ENCODE data around the gene LRRC49.

GRCh38 chr15:70974004-70974832 lies 81.6 kb downstream of the LRRC49 start:
- TF ChIP-seq, protein P1, sequence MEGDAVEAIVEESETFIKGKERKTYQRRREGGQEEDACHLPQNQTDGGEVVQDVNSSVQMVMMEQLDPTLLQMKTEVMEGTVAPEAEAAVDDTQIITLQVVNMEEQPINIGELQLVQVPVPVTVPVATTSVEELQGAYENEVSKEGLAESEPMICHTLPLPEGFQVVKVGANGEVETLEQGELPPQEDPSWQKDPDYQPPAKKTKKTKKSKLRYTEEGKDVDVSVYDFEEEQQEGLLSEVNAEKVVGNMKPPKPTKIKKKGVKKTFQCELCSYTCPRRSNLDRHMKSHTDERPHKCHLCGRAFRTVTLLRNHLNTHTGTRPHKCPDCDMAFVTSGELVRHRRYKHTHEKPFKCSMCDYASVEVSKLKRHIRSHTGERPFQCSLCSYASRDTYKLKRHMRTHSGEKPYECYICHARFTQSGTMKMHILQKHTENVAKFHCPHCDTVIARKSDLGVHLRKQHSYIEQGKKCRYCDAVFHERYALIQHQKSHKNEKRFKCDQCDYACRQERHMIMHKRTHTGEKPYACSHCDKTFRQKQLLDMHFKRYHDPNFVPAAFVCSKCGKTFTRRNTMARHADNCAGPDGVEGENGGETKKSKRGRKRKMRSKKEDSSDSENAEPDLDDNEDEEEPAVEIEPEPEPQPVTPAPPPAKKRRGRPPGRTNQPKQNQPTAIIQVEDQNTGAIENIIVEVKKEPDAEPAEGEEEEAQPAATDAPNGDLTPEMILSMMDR (IDR thresholded peaks at IDR 0.05; ENCODE audit: low read depth, low read length, poor library complexity, severe bottlenecking) = no peak
- no peak for TF ChIP-seq EZH2phosphoT487 (IDR thresholded peaks at IDR 0.05; ENCODE audit: borderline replicate concordance, low read length)
